Liver (tissue), 9 donors: ENCODE data around the gene CRYBG2. TPM values are rescaled to one million over a fixed set of nuclear protein-coding genes. Genes with fewer than 3 reads are reported as not detected.
"Not testable (repeated sequence)": the region's sequence is repeated elsewhere in the genome, so short reads cannot be mapped to it uniquely, and the experiment has no call there.

ENCODE experiments used
- DNase-seq: peaks from one replicate; pipeline ENCODE4 v3.0.0-alpha.2; 2017; ENCODE audit warnings: low spot score
- H3K27ac ChIP-seq, 2 donors: one replicate each; pipeline ENCODE4 v1.7.0; 2013; ENCODE audit warnings: inconsistent platforms in 2 of 2, low read length in 2 of 2, control low read depth in 1 of 2, low read depth in 1 of 2, mild to moderate bottlenecking in 1 of 2
- H3K27me3 ChIP-seq, 4 donors: one replicate each; pipeline versions ENCODE4 v1.6.1 to v1.7.0; 2013; ENCODE audit warnings: low read length in 3 of 4, inconsistent platforms in 1 of 4, mild to moderate bottlenecking in 1 of 4, moderate library complexity in 1 of 4; ENCODE audit not compliant: control insufficient read depth in 4 of 4, insufficient read depth in 4 of 4
- H3K36me3 ChIP-seq, 4 donors: one replicate each; pipeline versions ENCODE4 v1.6.1 to v1.7.0; 2013; ENCODE audit warnings: low read length in 3 of 4, mild to moderate bottlenecking in 3 of 4, low read depth in 1 of 4, moderate library complexity in 1 of 4; ENCODE audit not compliant: control insufficient read depth in 4 of 4, insufficient read depth in 3 of 4
- H3K4me1 ChIP-seq, 4 donors: one replicate each; pipeline versions ENCODE4 v1.6.1 to v1.7.0; 2013; ENCODE audit warnings: low read length in 3 of 4, mild to moderate bottlenecking in 3 of 4, moderate library complexity in 1 of 4; ENCODE audit not compliant: control insufficient read depth in 4 of 4, insufficient read depth in 4 of 4
- H3K4me3 ChIP-seq, 3 donors: one replicate each; pipeline versions ENCODE4 v1.6.1 to v1.7.0; 2013; ENCODE audit warnings: low read length in 3 of 3, control low read depth in 1 of 3, low read depth in 1 of 3, mild to moderate bottlenecking in 1 of 3
- H3K9ac ChIP-seq, 2 donors: one replicate each; pipeline ENCODE4 v1.7.0; 2013; ENCODE audit warnings: low read length in 2 of 2, mild to moderate bottlenecking in 2 of 2, moderate library complexity in 2 of 2, control low read depth in 1 of 2, low read depth in 1 of 2
- H3K9me3 ChIP-seq, 4 donors: one replicate each; pipeline versions ENCODE4 v1.6.1 to v1.7.0; 2013; ENCODE audit warnings: low read length in 3 of 4; ENCODE audit not compliant: control insufficient read depth in 4 of 4
- ATF3 ChIP-seq: IDR thresholded peaks from 2 replicates; pipeline ENCODE4 v1.6.1; 2016; ENCODE audit warnings: antibody characterized with exemption
- CTCF ChIP-seq: fragments of 150-350 bp; IDR thresholded peaks from 2 replicates; pipeline ENCODE4 v1.5.1; 2017; ENCODE audit warnings: improper control_type of control experiment, low read depth, low read length; ENCODE audit not compliant: missing input control
- EGR1 ChIP-seq, 2 donors: IDR thresholded peaks; 2 replicates each; pipeline ENCODE4 v1.6.1; 2016 to 2018; ENCODE audit warnings: antibody characterized with exemption in 2 of 2, low read depth in 2 of 2
- FOXA2 ChIP-seq: IDR thresholded peaks from 2 replicates; pipeline ENCODE4 v1.6.1; 2016; ENCODE audit warnings: antibody characterized with exemption
- HNF4A ChIP-seq, 2 donors: conservative IDR thresholded peaks; 2 replicates each; pipeline ENCODE4 v1.6.1; 2016; ENCODE audit warnings: antibody characterized with exemption in 2 of 2, mild to moderate bottlenecking in 2 of 2
- HNF4G ChIP-seq: IDR thresholded peaks from 2 replicates; pipeline ENCODE4 v1.6.1; 2016; ENCODE audit warnings: antibody characterized with exemption
- JUND ChIP-seq, 2 donors: IDR thresholded peaks; 2 replicates each; pipeline ENCODE4 v1.6.1; 2016; ENCODE audit warnings: antibody characterized with exemption in 2 of 2
- NR2F2 ChIP-seq: IDR thresholded peaks from 2 replicates; pipeline ENCODE4 v1.6.1; 2016; ENCODE audit warnings: antibody characterized with exemption
- RAD21 ChIP-seq, 2 donors: IDR thresholded peaks; 2 replicates each; pipeline ENCODE4 v1.6.1; 2016; ENCODE audit warnings: antibody characterized with exemption in 2 of 2, mild to moderate bottlenecking in 2 of 2
- RXRA ChIP-seq, 2 donors: IDR thresholded peaks; 2 replicates each; pipeline ENCODE4 v1.6.1; 2017 to 2018; ENCODE audit warnings: antibody characterized with exemption in 2 of 2, mild to moderate bottlenecking in 1 of 2
- SP1 ChIP-seq: IDR thresholded peaks from 2 replicates; pipeline ENCODE4 v1.6.1; 2018; ENCODE audit warnings: antibody characterized with exemption, mild to moderate bottlenecking
- TAF1 ChIP-seq: conservative IDR thresholded peaks from 2 replicates; pipeline ENCODE4 v1.6.1; 2016; ENCODE audit warnings: antibody characterized with exemption, mild to moderate bottlenecking
- YY1 ChIP-seq: IDR thresholded peaks from 2 replicates; pipeline ENCODE4 v1.6.1; 2016; ENCODE audit warnings: antibody characterized with exemption, mild to moderate bottlenecking
- ZBTB33 ChIP-seq: IDR thresholded peaks from 2 replicates; pipeline ENCODE4 v1.6.1; 2016; ENCODE audit warnings: antibody characterized with exemption
- WGBS: extraction: QIAGEN DNeasy Blood & Tissue Kit; methylation state at CpG from one replicate; pipeline ENCODE4 v1.1.7; 2013; 5-methylcytosine and 5-hydroxymethylcytosine counted together
- polyA plus RNA-seq, 2 donors: library from polyadenylated mRNA; stranded (reverse) in 1 of 2; unstranded in 1 of 2; fragments of 200-250 nt in 1 of 2; fragments of >200 nt in 1 of 2; fragmentation: Nextera tagmentation in 1 of 2; extraction: Ambion mirVana in 1 of 2; gene quantifications; one replicate each; pipeline versions ENCODE4 v1.2.1 to v1.2.3, GENCODE V29; 2013 to 2015
- total RNA-seq, 2 donors: library from RNA; depleted of rRNA; stranded (reverse); fragments of >200 nt; gene quantifications; one replicate each; pipeline ENCODE4 v1.2.3, GENCODE V29; 2014
- TF ChIP-seq, protein P1 (sequence below): IDR thresholded peaks from 2 replicates; pipeline ENCODE4 v1.6.1; 2016; ENCODE audit warnings: antibody characterized with exemption, mild to moderate bottlenecking
- TF ChIP-seq, protein P2 (sequence below): IDR thresholded peaks from 2 replicates; pipeline ENCODE4 v1.6.1; 2016; ENCODE audit warnings: antibody characterized with exemption
- donor health status: healthy.
- donor health status: healthy.
- donor health status: healthy.
- donor health status: healthy.
- donor health status: healthy.

Gene CRYBG2
- total and polyA plus RNA-seq, 4 donors, result under 0.01 to 0.12 (median under 0.01) TPM; not detected in 1

DNA sequence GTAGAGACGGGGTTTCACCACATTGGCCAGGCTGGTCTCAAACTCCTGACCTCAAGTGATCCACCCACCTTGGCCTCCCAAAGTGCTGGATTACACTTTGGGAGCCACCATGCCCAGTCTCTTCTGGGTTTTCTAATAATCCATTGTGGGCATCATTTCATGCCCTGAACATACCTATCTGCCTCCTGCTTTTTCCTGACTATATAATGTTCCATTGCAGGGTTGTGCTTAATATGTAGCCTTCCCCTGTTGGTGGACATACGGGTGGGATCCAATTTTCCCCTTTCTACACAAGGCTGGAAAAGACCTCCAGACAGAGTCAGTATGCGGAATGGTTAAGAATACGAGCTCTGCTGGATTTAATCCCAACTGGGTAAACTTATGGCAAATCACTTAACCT lies 22.1 kb upstream of the CRYBG2 start:
- H3K9me3 ChIP-seq, result no peaks in the 10 kb centered on the region
- H3K36me3 ChIP-seq, result no peaks in the 10 kb centered on the region
- WGBS, result 91% methylated on average over 4 of the region's 4 CpGs
- H3K9ac ChIP-seq, result no peak overlapping the region
- H3K27me3 ChIP-seq, result no peaks in the 10 kb centered on the region
- TF ChIP-seq, protein P1, sequence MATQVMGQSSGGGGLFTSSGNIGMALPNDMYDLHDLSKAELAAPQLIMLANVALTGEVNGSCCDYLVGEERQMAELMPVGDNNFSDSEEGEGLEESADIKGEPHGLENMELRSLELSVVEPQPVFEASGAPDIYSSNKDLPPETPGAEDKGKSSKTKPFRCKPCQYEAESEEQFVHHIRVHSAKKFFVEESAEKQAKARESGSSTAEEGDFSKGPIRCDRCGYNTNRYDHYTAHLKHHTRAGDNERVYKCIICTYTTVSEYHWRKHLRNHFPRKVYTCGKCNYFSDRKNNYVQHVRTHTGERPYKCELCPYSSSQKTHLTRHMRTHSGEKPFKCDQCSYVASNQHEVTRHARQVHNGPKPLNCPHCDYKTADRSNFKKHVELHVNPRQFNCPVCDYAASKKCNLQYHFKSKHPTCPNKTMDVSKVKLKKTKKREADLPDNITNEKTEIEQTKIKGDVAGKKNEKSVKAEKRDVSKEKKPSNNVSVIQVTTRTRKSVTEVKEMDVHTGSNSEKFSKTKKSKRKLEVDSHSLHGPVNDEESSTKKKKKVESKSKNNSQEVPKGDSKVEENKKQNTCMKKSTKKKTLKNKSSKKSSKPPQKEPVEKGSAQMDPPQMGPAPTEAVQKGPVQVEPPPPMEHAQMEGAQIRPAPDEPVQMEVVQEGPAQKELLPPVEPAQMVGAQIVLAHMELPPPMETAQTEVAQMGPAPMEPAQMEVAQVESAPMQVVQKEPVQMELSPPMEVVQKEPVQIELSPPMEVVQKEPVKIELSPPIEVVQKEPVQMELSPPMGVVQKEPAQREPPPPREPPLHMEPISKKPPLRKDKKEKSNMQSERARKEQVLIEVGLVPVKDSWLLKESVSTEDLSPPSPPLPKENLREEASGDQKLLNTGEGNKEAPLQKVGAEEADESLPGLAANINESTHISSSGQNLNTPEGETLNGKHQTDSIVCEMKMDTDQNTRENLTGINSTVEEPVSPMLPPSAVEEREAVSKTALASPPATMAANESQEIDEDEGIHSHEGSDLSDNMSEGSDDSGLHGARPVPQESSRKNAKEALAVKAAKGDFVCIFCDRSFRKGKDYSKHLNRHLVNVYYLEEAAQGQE, result no peak
- TF ChIP-seq RXRA (IDR thresholded peaks at IDR 0.05) (no peak), EGR1 (IDR thresholded peaks at IDR 0.05; ENCODE audit: low read depth in 2 of 2) (no peak), HNF4G (no peak), ZBTB33 (no peak), SP1 (no peak), HNF4A (conservative IDR thresholded peaks at IDR 0.05) (no peak), JUND (IDR thresholded peaks at IDR 0.05) (no peak), NR2F2 (no peak), ATF3 (no peak)
- TF ChIP-seq, protein P2, sequence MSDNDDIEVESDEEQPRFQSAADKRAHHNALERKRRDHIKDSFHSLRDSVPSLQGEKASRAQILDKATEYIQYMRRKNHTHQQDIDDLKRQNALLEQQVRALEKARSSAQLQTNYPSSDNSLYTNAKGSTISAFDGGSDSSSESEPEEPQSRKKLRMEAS, result no peak
- no peaks in the 10 kb centered on the region for H3K4me1 ChIP-seq
- no peak overlapping the region for H3K4me3 ChIP-seq
- no peak for DNase-seq
- no peak overlapping the region for H3K27ac ChIP-seq

GRCh38 chr1:26375081-26375480 lies 21.2 kb upstream of the CRYBG2 start:
- H3K9ac ChIP-seq, result no peak overlapping the region
- WGBS, result 67% methylated on average over 6 of the region's 6 CpGs
- no peak for DNase-seq
- TF ChIP-seq SP1, result no peak
- TF ChIP-seq FOXA2, result no peak
- TF ChIP-seq ATF3, result no peak
- TF ChIP-seq NR2F2, result no peak
- TF ChIP-seq, protein P1, result no peak
- TF ChIP-seq YY1, result no peak
- TF ChIP-seq TAF1, result no peak
- TF ChIP-seq RAD21 (IDR thresholded peaks at IDR 0.05), result no peak
- TF ChIP-seq CTCF, result no peak
- no peak for TF ChIP-seq HNF4A (conservative IDR thresholded peaks at IDR 0.05)
- no peak for TF ChIP-seq JUND (IDR thresholded peaks at IDR 0.05)
- no peak for TF ChIP-seq RXRA (IDR thresholded peaks at IDR 0.05)
- no peak for TF ChIP-seq EGR1 (IDR thresholded peaks at IDR 0.05; ENCODE audit: low read depth in 2 of 2)
- H3K9me3 ChIP-seq, result no peaks in the 10 kb centered on the region
- H3K36me3 ChIP-seq, result no peaks in the 10 kb centered on the region
- H3K4me1 ChIP-seq, result no peaks in the 10 kb centered on the region
- no peaks in the 10 kb centered on the region for H3K27me3 ChIP-seq
- H3K4me3 ChIP-seq, result no peak overlapping the region
- H3K27ac ChIP-seq, result no peak overlapping the region

DNA sequence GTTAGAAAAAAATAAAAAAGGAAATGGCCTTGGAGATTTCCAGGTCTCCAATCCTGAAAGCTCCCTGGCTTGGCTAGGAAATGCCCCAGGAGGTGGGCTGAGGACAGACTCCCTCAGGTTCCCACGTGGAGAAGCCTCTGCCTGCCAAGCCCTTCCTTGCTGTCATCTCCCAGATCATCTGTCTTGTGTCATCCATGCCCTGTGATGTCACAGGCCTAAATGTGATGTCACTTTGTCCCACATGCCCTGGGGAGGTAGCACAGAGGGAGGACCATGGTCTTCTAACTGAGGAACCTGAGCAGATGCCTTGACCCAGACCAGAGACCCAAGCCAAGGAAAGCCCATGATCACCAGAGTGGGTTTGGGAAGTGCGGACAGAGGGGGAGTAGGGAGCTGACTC lies 20.4 kb upstream of the CRYBG2 start:
- H3K27me3 ChIP-seq, H3K9me3 ChIP-seq, DNase-seq, H3K27ac ChIP-seq, H3K4me3 ChIP-seq, H3K9ac ChIP-seq, H3K36me3 ChIP-seq, H3K4me1 ChIP-seq: not testable (repeated sequence)
- 54% methylated on average over 2 of the region's 2 CpGs for WGBS
